Neural cell (in vitro differentiated cells): ENCODE measurements around the gene FHIT. TPM values are rescaled to one million over a fixed set of nuclear protein-coding genes. Genes with fewer than 3 reads are reported as not detected.

ENCODE experiments used
- H2AFZ ChIP-seq: fragments of 200-600, 300-800 bp; sonication (generic), shearing (Covaris generic); 2 replicates; pipeline ENCODE4 v1.6.0; 2014; ENCODE audit warnings: low read depth, mild to moderate bottlenecking, antibody characterized with exemption, low read length, moderate library complexity
- H3F3A ChIP-seq: fragments of 200-600 bp; shearing (Covaris generic); 2 replicates; pipeline ENCODE4 v1.6.1; 2016; ENCODE audit warnings: mild to moderate bottlenecking, moderate library complexity, mixed read lengths, antibody characterized with exemption, low read length; ENCODE audit not compliant: insufficient read depth, poor library complexity, severe bottlenecking
- H3K27ac ChIP-seq: fragments of 200-600, 300-800 bp; sonication (generic), shearing (Covaris generic); 2 replicates; pipeline ENCODE4 v1.5.1; 2014; ENCODE audit warnings: mild to moderate bottlenecking, low read length, moderate library complexity
- H3K27me3 ChIP-seq: fragments of 300-800, 200-600 bp; sonication (generic), shearing (Covaris generic); 2 replicates; pipeline ENCODE4 v1.6.0; 2014; ENCODE audit warnings: mild to moderate bottlenecking, low read depth, low read length, moderate library complexity; ENCODE audit not compliant: insufficient read depth
- H3K36me3 ChIP-seq: fragments of 300-800, 200-600 bp; sonication (generic), shearing (Covaris generic); 2 replicates; pipeline ENCODE4 v1.5.1; 2014; ENCODE audit warnings: mild to moderate bottlenecking, antibody characterized with exemption, low read length, moderate library complexity; ENCODE audit not compliant: insufficient read depth
- H3K4me2 ChIP-seq: fragments of 300-800, 200-600 bp; sonication (generic), shearing (Covaris generic); 2 replicates; pipeline ENCODE4 v1.6.0; 2014; ENCODE audit warnings: mild to moderate bottlenecking, low read length
- H3K4me3 ChIP-seq: fragments of 300-800, 200-600 bp; sonication (generic), shearing (Covaris generic); 2 replicates; pipeline ENCODE4 v1.5.1; 2014; ENCODE audit warnings: mild to moderate bottlenecking, low read length, moderate library complexity
- H3K79me2 ChIP-seq: fragments of 200-600 bp; shearing (Covaris generic); replicated peaks from 2 replicates; pipeline ENCODE4 v1.6.0; 2014; ENCODE audit warnings: mild to moderate bottlenecking, low read length, moderate library complexity; ENCODE audit not compliant: insufficient read depth
- H3K9ac ChIP-seq: fragments of 300-800, 200-600 bp; sonication (generic), shearing (Covaris generic); 2 replicates; pipeline ENCODE4 v1.6.1; 2016; ENCODE audit warnings: mild to moderate bottlenecking, low read length, mixed read lengths
- H3K9me2 ChIP-seq: fragments of 200-600 bp; shearing (Covaris generic); 2 replicates; pipeline ENCODE4 v1.6.1; 2016; ENCODE audit warnings: mild to moderate bottlenecking, low read length, mixed read lengths; ENCODE audit not compliant: insufficient read depth
- H3K9me3 ChIP-seq: fragments of 200-600, 300-800 bp; sonication (generic), shearing (Covaris generic); 2 replicates; pipeline ENCODE4 v1.6.1; 2016; ENCODE audit warnings: mild to moderate bottlenecking, mixed run types, low read length, moderate library complexity, mixed read lengths
- H4K20me1 ChIP-seq: fragments of 200-600 bp; shearing (Covaris generic); 2 replicates; pipeline ENCODE4 v1.6.1; 2016; ENCODE audit warnings: mild to moderate bottlenecking, mixed run types; ENCODE audit not compliant: insufficient read depth
- EP300 ChIP-seq: fragments of 450-650 bp; conservative IDR thresholded peaks from 2 replicates; pipeline ENCODE4 v1.6.1; 2014; ENCODE audit warnings: antibody characterized with exemption, mild to moderate bottlenecking, moderate library complexity; ENCODE audit not compliant: poor library complexity, severe bottlenecking
- EZH2 ChIP-seq: fragments of 200-600, 300-800 bp; shearing (Covaris generic), sonication (generic); IDR thresholded peaks from 2 replicates; pipeline ENCODE4 v1.6.1; 2014; ENCODE audit warnings: antibody characterized with exemption, low read length, borderline replicate concordance, mild to moderate bottlenecking; ENCODE audit not compliant: insufficient read depth, poor library complexity, severe bottlenecking
- MXI1 ChIP-seq: fragments of 450-650 bp; conservative IDR thresholded peaks from 2 replicates; pipeline ENCODE4 v1.6.1; 2014; ENCODE audit warnings: antibody characterized with exemption, mild to moderate bottlenecking; ENCODE audit not compliant: poor library complexity, severe bottlenecking
- POLR2AphosphoS5 ChIP-seq: IDR thresholded peaks from 2 replicates; pipeline ENCODE4 v1.6.1; 2012
- RAD21 ChIP-seq: fragments of 450-650 bp; conservative IDR thresholded peaks from 2 replicates; pipeline ENCODE4 v1.6.1; 2014; ENCODE audit warnings: antibody characterized with exemption, mild to moderate bottlenecking, moderate library complexity
- REST ChIP-seq: IDR thresholded peaks from 2 replicates; pipeline ENCODE4 v1.6.1; 2012; ENCODE audit warnings: borderline replicate concordance
- SMC3 ChIP-seq: fragments of 450-650 bp; conservative IDR thresholded peaks from 2 replicates; pipeline ENCODE4 v1.6.1; 2014; ENCODE audit warnings: antibody characterized with exemption, mild to moderate bottlenecking, moderate library complexity; ENCODE audit not compliant: poor library complexity
- TAF1 ChIP-seq: IDR thresholded peaks from 2 replicates; pipeline ENCODE4 v1.6.1; 2012; ENCODE audit warnings: low read depth
- polyA plus RNA-seq: library from polyadenylated mRNA; depleted of rRNA; stranded (reverse); fragments of >200 nt; gene quantifications from 2 replicates; pipeline ENCODE4 v1.2.3, GENCODE V29; 2014
- TF ChIP-seq, protein P1 (sequence below): fragments of 450-650 bp; IDR thresholded peaks from 2 replicates; pipeline ENCODE4 v1.5.1; 2014; ENCODE audit warnings: antibody characterized with exemption, mild to moderate bottlenecking, moderate library complexity; ENCODE audit not compliant: poor library complexity, severe bottlenecking

The FHIT gene
- polyA plus RNA-seq, 1 donor from 2014 or later, result not detected

GRCh38 chr3:60351481-60351880 lies 899.8 kb downstream of the FHIT start:
- Histone ChIP-seq H3K9me3 (no peaks in the 10 kb centered on the region), H3K79me2 (no peaks in the 10 kb centered on the region), H3K4me3 (no peak overlapping the region), H3F3A (no peaks in the 10 kb centered on the region), H3K9ac (no peak overlapping the region), H2AFZ (no peak overlapping the region), H3K27ac (no peak overlapping the region), H3K27me3 (no peaks in the 10 kb centered on the region), H4K20me1 (no peaks in the 10 kb centered on the region), H3K36me3 (no peaks in the 10 kb centered on the region), H3K9me2 (no peaks in the 10 kb centered on the region), H3K4me2 (no peak overlapping the region)
- no peak for TF ChIP-seq RAD21
- TF ChIP-seq POLR2AphosphoS5, result no peak

GRCh38 chr3:60344340-60344739 lies 906.9 kb downstream of the FHIT start:
- H2AFZ ChIP-seq, result no peak overlapping the region
- no peaks in the 10 kb centered on the region for H3K36me3 ChIP-seq
- no peaks in the 10 kb centered on the region for H3K79me2 ChIP-seq
- H3K4me2 ChIP-seq, result no peak overlapping the region
- no peaks in the 10 kb centered on the region for H4K20me1 ChIP-seq
- H3K9me3 ChIP-seq, result no peaks in the 10 kb centered on the region
- H3K9me2 ChIP-seq, result no peaks in the 10 kb centered on the region
- H3K9ac ChIP-seq, result no peak overlapping the region
- no peak overlapping the region for H3K4me3 ChIP-seq
- no peaks in the 10 kb centered on the region for H3K27me3 ChIP-seq
- no peaks in the 10 kb centered on the region for H3F3A ChIP-seq
- TF ChIP-seq TAF1 (no peak), RAD21 (no peak), MXI1 (no peak), EP300 (no peak), EZH2 (no peak)
- H3K27ac ChIP-seq, result no peak overlapping the region

GRCh38 chr3:60343831-60344230 lies 907.4 kb downstream of the FHIT start:
- Histone ChIP-seq H3K9ac (no peak overlapping the region), H2AFZ (no peak overlapping the region), H3K4me2 (no peak overlapping the region), H3K27me3 (no peaks in the 10 kb centered on the region), H3F3A (no peaks in the 10 kb centered on the region), H3K79me2 (no peaks in the 10 kb centered on the region), H3K9me3 (no peaks in the 10 kb centered on the region), H4K20me1 (no peaks in the 10 kb centered on the region), H3K36me3 (no peaks in the 10 kb centered on the region), H3K9me2 (no peaks in the 10 kb centered on the region), H3K4me3 (no peak overlapping the region), H3K27ac (no peak overlapping the region)
- TF ChIP-seq REST (no peak), EZH2 (no peak), RAD21 (no peak), MXI1 (no peak), TAF1 (no peak), EP300 (no peak), SMC3 (no peak), POLR2AphosphoS5 (no peak)
- TF ChIP-seq, protein P1, sequence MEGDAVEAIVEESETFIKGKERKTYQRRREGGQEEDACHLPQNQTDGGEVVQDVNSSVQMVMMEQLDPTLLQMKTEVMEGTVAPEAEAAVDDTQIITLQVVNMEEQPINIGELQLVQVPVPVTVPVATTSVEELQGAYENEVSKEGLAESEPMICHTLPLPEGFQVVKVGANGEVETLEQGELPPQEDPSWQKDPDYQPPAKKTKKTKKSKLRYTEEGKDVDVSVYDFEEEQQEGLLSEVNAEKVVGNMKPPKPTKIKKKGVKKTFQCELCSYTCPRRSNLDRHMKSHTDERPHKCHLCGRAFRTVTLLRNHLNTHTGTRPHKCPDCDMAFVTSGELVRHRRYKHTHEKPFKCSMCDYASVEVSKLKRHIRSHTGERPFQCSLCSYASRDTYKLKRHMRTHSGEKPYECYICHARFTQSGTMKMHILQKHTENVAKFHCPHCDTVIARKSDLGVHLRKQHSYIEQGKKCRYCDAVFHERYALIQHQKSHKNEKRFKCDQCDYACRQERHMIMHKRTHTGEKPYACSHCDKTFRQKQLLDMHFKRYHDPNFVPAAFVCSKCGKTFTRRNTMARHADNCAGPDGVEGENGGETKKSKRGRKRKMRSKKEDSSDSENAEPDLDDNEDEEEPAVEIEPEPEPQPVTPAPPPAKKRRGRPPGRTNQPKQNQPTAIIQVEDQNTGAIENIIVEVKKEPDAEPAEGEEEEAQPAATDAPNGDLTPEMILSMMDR, result no peak
